Measurements from ENCODE around the gene SHB.

- TF ChIP-seq POLR2AphosphoS5 (IDR thresholded peaks at IDR 0.05; ENCODE audit: low read depth, low read length) (no peak), REST (IDR thresholded peaks at IDR 0.05; ENCODE audit: insufficient read depth in 1 of 2, low read depth in 2 of 2, low read length in 2 of 2) (no peak), TAF1 (IDR thresholded peaks at IDR 0.05; ENCODE audit: borderline replicate concordance, insufficient read depth, low read length) (no peak), SIN3A (IDR thresholded peaks at IDR 0.05; ENCODE audit: borderline replicate concordance, insufficient read depth, low read length) (no peak), FOXP2 (optimal IDR thresholded peaks at IDR 0.05; ENCODE audit: borderline replicate concordance, extremely low read depth, extremely low read length, insufficient read depth) (no peak)
Observed at GRCh38 chr9:37968228-37968701, 100.8 kb downstream of the SHB start.
